ENCODE measurements around the gene TAOK3. TPM values are rescaled to one million over a fixed set of nuclear protein-coding genes. Genes with fewer than 3 reads are reported as not detected.

The TAOK3 gene
- total and polyA plus RNA-seq, 2 of the 4 experiments (the other 2 are of a cell fraction): 26.3 to 54.5 TPM

DNA sequence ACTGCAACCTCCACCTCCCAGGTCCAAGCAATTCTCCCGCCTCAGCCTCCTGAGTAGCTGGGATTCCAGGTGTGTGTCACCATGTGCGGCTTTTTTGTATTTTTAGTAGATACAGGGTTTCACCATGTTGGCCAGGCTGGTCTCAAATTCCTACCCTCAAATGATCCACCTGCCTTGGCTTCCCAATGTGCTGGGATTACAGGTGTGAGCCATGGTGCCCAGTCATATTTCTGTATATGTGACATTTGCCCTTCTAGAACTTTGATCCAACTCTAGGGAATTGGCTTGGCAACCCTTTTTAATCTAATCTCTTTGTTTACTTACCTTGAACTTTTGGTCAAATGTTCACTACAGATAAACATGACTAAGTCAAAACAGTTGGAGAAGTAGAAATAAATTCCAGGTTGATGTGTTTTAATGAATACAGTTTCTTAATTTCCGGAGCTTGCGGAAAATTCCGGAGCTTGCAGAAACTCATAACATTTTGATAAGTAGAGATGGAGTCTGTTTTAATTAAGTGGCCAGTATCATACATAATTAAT lies 248.3 kb downstream of the TAOK3 start:
- ChIA-PET CTCF (no interaction called here), POLR2A (ENCODE audit: unreplicated experiment) (no interaction called here)
- no peak overlapping the region for H4K8ac ChIP-seq (ENCODE audit: low read depth in 2 of 2, low read length in 2 of 2)
- H2BK120ac ChIP-seq (ENCODE audit: low read depth, low read length): no peak overlapping the region
- H4K91ac ChIP-seq (ENCODE audit: insufficient read depth, low read depth, low read length): no peak overlapping the region
- no peak for TF ChIP-seq MAZ (IDR thresholded peaks at IDR 0.05; ENCODE audit: borderline replicate concordance, low read depth, low read length)
- TF ChIP-seq RCOR1 (IDR thresholded peaks at IDR 0.05; ENCODE audit: insufficient replicate concordance, low read length): no peak
- TF ChIP-seq BHLHE40 (IDR thresholded peaks at IDR 0.05; ENCODE audit: low read depth, low read length): no peak
- no peak for TF ChIP-seq MAFK (IDR thresholded peaks at IDR 0.05; ENCODE audit: low read depth, low read length)
- TF ChIP-seq, protein P1, sequence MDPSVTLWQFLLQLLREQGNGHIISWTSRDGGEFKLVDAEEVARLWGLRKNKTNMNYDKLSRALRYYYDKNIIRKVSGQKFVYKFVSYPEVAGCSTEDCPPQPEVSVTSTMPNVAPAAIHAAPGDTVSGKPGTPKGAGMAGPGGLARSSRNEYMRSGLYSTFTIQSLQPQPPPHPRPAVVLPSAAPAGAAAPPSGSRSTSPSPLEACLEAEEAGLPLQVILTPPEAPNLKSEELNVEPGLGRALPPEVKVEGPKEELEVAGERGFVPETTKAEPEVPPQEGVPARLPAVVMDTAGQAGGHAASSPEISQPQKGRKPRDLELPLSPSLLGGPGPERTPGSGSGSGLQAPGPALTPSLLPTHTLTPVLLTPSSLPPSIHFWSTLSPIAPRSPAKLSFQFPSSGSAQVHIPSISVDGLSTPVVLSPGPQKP (IDR thresholded peaks at IDR 0.05; ENCODE audit: borderline replicate concordance, low read depth, low read length): no peak
- TF ChIP-seq CHD1 (IDR thresholded peaks at IDR 0.05; ENCODE audit: low read depth, low read length): no peak
- no peak for TF ChIP-seq NFE2L2 (IDR thresholded peaks at IDR 0.05; ENCODE audit: low read depth, low read length)
- no peak for TF ChIP-seq RAD21 (IDR thresholded peaks at IDR 0.05; ENCODE audit: low read length)
- no peak for TF ChIP-seq MXI1 (IDR thresholded peaks at IDR 0.05; ENCODE audit: borderline replicate concordance, low read depth, low read length)
- TF ChIP-seq, protein P2, sequence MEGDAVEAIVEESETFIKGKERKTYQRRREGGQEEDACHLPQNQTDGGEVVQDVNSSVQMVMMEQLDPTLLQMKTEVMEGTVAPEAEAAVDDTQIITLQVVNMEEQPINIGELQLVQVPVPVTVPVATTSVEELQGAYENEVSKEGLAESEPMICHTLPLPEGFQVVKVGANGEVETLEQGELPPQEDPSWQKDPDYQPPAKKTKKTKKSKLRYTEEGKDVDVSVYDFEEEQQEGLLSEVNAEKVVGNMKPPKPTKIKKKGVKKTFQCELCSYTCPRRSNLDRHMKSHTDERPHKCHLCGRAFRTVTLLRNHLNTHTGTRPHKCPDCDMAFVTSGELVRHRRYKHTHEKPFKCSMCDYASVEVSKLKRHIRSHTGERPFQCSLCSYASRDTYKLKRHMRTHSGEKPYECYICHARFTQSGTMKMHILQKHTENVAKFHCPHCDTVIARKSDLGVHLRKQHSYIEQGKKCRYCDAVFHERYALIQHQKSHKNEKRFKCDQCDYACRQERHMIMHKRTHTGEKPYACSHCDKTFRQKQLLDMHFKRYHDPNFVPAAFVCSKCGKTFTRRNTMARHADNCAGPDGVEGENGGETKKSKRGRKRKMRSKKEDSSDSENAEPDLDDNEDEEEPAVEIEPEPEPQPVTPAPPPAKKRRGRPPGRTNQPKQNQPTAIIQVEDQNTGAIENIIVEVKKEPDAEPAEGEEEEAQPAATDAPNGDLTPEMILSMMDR (conservative IDR thresholded peaks at IDR 0.05; ENCODE audit: low read depth, low read length): no peak
- TF ChIP-seq FOS (IDR thresholded peaks at IDR 0.05; ENCODE audit: low read depth, low read length): no peak
- no peak for TF ChIP-seq RFX5 (IDR thresholded peaks at IDR 0.05; ENCODE audit: low read depth, low read length)
- TF ChIP-seq CEBPB (IDR thresholded peaks at IDR 0.05; ENCODE audit: low read depth, low read length): no peak
- no peak for TF ChIP-seq POLR2A (IDR thresholded peaks at IDR 0.05; ENCODE audit: low read depth, low read length)
- no peaks in the 10 kb centered on the region for H4K20me1 ChIP-seq (ENCODE audit: insufficient read depth, low read length)
- no peak overlapping the region for H4K5ac ChIP-seq (ENCODE audit: low read depth, low read length)
- H2AFZ ChIP-seq (replicated peaks; ENCODE audit: low read length, poor library complexity): no peak overlapping the region
- H3K4ac ChIP-seq (ENCODE audit: low read depth, low read length): no peak overlapping the region
- peaks cover 2% of the 10 kb centered on the region; the same call in 1 of the 2 replicates for H3K4me1 ChIP-seq (ENCODE audit: control insufficient read depth, insufficient read depth, low read length)
- no peaks in the 10 kb centered on the region for H3K9me1 ChIP-seq (ENCODE audit: insufficient read depth, low read length)
- H3K9me3 ChIP-seq (ENCODE audit: control insufficient read depth, insufficient read depth, low read length): no peaks in the 10 kb centered on the region
- ATAC-seq (ENCODE audit: low read depth) (no peak), DNase-seq (no peak)
- H2BK15ac ChIP-seq (ENCODE audit: low read depth, low read length): no peak overlapping the region
- H3K23ac ChIP-seq (ENCODE audit: low read depth, low read length): no peak overlapping the region
- in situ Hi-C loops (cut with MboI; ENCODE audit: low sequenced_read_pairs) (no loop called here), intact Hi-C loops (cut with micrococcal nuclease) (loop anchor here (1.0 to 5.0 kb wide), 2 partner anchors 247 to 249 kb away; no protein-coding TSS in a partner anchor), dilution Hi-C loops (cut with HindIII; ENCODE audit: low sequenced_read_pairs, unreplicated experiment) (no loop called here)
- no peak overlapping the region for H3K14ac ChIP-seq (replicated peaks; ENCODE audit: low read depth, low read length)
- no peak overlapping the region for H3K4me2 ChIP-seq (ENCODE audit: low read depth, low read length)
- H3K18ac ChIP-seq (ENCODE audit: low read depth, low read length): no peak overlapping the region
- H3K79me1 ChIP-seq (ENCODE audit: low read depth in 1 of 2, low read length in 2 of 2): no peaks in the 10 kb centered on the region
- H2AK9ac ChIP-seq (replicated peaks; ENCODE audit: low read depth, low read length, poor library complexity): no peak overlapping the region
- no peak overlapping the region for H3K4me3 ChIP-seq (ENCODE audit: insufficient read depth, low read depth, low read length)
- H3K36me3 ChIP-seq (ENCODE audit: control insufficient read depth, insufficient read depth, low read length): no peaks in the 10 kb centered on the region
- no peak overlapping the region for H3K56ac ChIP-seq (ENCODE audit: extremely low read depth, insufficient read depth, low read length)
- H3K27ac ChIP-seq (ENCODE audit: insufficient read depth, low read length): no peak overlapping the region
- H2BK5ac ChIP-seq (ENCODE audit: low read depth, low read length, poor library complexity, severe bottlenecking): no peak overlapping the region
- H2BK20ac ChIP-seq (ENCODE audit: low read depth, low read length): no peak overlapping the region
- no peak overlapping the region for H2AK5ac ChIP-seq (ENCODE audit: low read depth, low read length)
- WGBS, 2 experiments (ENCODE audit: extremely low coverage in 2 of 2, insufficient read length in 1 of 2): no CpG with 5 or more reads among the region's 5 CpGs
- no peak overlapping the region for H3K9ac ChIP-seq (ENCODE audit: low read depth, low read length)
- H3K27me3 ChIP-seq (ENCODE audit: control insufficient read depth, insufficient read depth, low read length): no peaks in the 10 kb centered on the region
- no TSS peak for BruUV-seq (replicated peaks)
